ENCODE measurements around the gene TBX2. TPM values are rescaled to one million over a fixed set of nuclear protein-coding genes. Genes with fewer than 3 reads are reported as not detected.

The TBX2 gene
- polyA plus RNA-seq, 1 donor (not counting 4 experiments of a cell fraction or from before 2014, with no cell fraction given) = not detected

- H2AFZ ChIP-seq (ENCODE audit: control insufficient read depth, low read length) = no peak overlapping the region
- H4K20me1 ChIP-seq (ENCODE audit: control insufficient read depth, extremely low read depth, insufficient read depth, low read length) = no peaks in the 10 kb centered on the region
- DNase-seq (ENCODE audit: low read depth, low spot score) = no peak
- dilution Hi-C loops (cut with MboI; ENCODE audit: extremely low pct_ligation_motif_present, low sequenced_read_pairs) = no loop called here
- H3K9ac ChIP-seq (ENCODE audit: control insufficient read depth, extremely low read depth, insufficient read depth, low read length) = no peak overlapping the region
- no peak overlapping the region for H3K4me2 ChIP-seq (ENCODE audit: control insufficient read depth, extremely low read depth, insufficient read depth, low read depth, low read length)
- H3K9me1 ChIP-seq (ENCODE audit: control insufficient read depth, extremely low read depth, insufficient read depth, low read length) = no peaks in the 10 kb centered on the region
- no peaks in the 10 kb centered on the region for H3K9me3 ChIP-seq (ENCODE audit: control insufficient read depth, low read depth, low read length)
- no peaks in the 10 kb centered on the region for H3K4me1 ChIP-seq (ENCODE audit: control insufficient read depth, extremely low read depth, insufficient read depth, low read length)
- no peak for FAIRE-seq
- no peaks in the 10 kb centered on the region for H3K79me2 ChIP-seq (ENCODE audit: control insufficient read depth, insufficient read depth, low read length)
- H3K27me3 ChIP-seq (ENCODE audit: control insufficient read depth, extremely low read depth, insufficient read depth, low read length) = peaks cover 12% of the 10 kb centered on the region
- no peaks in the 10 kb centered on the region for H3K36me3 ChIP-seq (ENCODE audit: control insufficient read depth in 2 of 2, extremely low read depth in 1 of 2, insufficient read depth in 2 of 2, low read length in 2 of 2)
- TF ChIP-seq EZH2 (IDR thresholded peaks at IDR 0.05; ENCODE audit: low read length) (no peak), CTCF (optimal IDR thresholded peaks at IDR 0.05 in 1 of 3, IDR thresholded peaks at IDR 0.05 in 1 of 3, conservative IDR thresholded peaks at IDR 0.05 in 1 of 3; ENCODE audit: extremely low read depth in 1 of 3, insufficient read depth in 2 of 3, low read length in 3 of 3) (no peak)
- no peak overlapping the region for H3K4me3 ChIP-seq (ENCODE audit: control insufficient read depth in 2 of 3, extremely low read depth in 1 of 3, insufficient read depth in 2 of 3, low read depth in 1 of 3, low read length in 3 of 3)
- H3K27ac ChIP-seq (ENCODE audit: control insufficient read depth, insufficient read depth, low read length) = no peak overlapping the region
Measured at GRCh38 chr17:61414141-61414935, 14.7 kb downstream of the TBX2 start.

- no peaks in the 10 kb centered on the region for H3K9me3 ChIP-seq (ENCODE audit: control insufficient read depth, low read depth, low read length)
Measured at GRCh38 chr17:61414936-61415251, 15.3 kb downstream of the TBX2 start.

More at GRCh38 chr17:61414936-61415251, 15.3 kb downstream of the TBX2 start:
- dilution Hi-C loops (cut with MboI; ENCODE audit: extremely low pct_ligation_motif_present, low sequenced_read_pairs) = no loop called here
- FAIRE-seq = no peak
- Histone ChIP-seq H3K4me2 (ENCODE audit: control insufficient read depth, extremely low read depth, insufficient read depth, low read depth, low read length) (no peak overlapping the region), H2AFZ (ENCODE audit: control insufficient read depth, low read length) (no peak overlapping the region), H3K27ac (ENCODE audit: control insufficient read depth, insufficient read depth, low read length) (no peak overlapping the region), H4K20me1 (ENCODE audit: control insufficient read depth, extremely low read depth, insufficient read depth, low read length) (no peaks in the 10 kb centered on the region), H3K4me1 (ENCODE audit: control insufficient read depth, extremely low read depth, insufficient read depth, low read length) (no peaks in the 10 kb centered on the region), H3K27me3 (ENCODE audit: control insufficient read depth, extremely low read depth, insufficient read depth, low read length) (peaks cover 12% of the 10 kb centered on the region), H3K79me2 (ENCODE audit: control insufficient read depth, insufficient read depth, low read length) (no peaks in the 10 kb centered on the region), H3K36me3 (ENCODE audit: control insufficient read depth in 2 of 2, extremely low read depth in 1 of 2, insufficient read depth in 2 of 2, low read length in 2 of 2) (no peaks in the 10 kb centered on the region), H3K4me3 (ENCODE audit: control insufficient read depth in 2 of 3, extremely low read depth in 1 of 3, insufficient read depth in 2 of 3, low read depth in 1 of 3, low read length in 3 of 3) (no peak overlapping the region), H3K9me1 (ENCODE audit: control insufficient read depth, extremely low read depth, insufficient read depth, low read length) (no peaks in the 10 kb centered on the region), H3K9ac (ENCODE audit: control insufficient read depth, extremely low read depth, insufficient read depth, low read length) (no peak overlapping the region)
- DNase-seq (ENCODE audit: low read depth, low spot score) = no peak
- no peak for TF ChIP-seq CTCF (optimal IDR thresholded peaks at IDR 0.05 in 1 of 3, IDR thresholded peaks at IDR 0.05 in 1 of 3, conservative IDR thresholded peaks at IDR 0.05 in 1 of 3; ENCODE audit: extremely low read depth in 1 of 3, insufficient read depth in 2 of 3, low read length in 3 of 3)
- no peak for TF ChIP-seq EZH2 (IDR thresholded peaks at IDR 0.05; ENCODE audit: low read length)

Measured in keratinocyte (primary cell).